Activated T-helper 17 cell treated with anti-CD3 and anti-CD28 coated beads, Interleukin-2, amount 50 U/mL, for 72 hours (primary cell): Measurements from ENCODE around the gene ACTG2. TPM values are rescaled to one million over a fixed set of nuclear protein-coding genes. Genes with fewer than 3 reads are reported as not detected.

Experiments used
- total RNA-seq, 2 donors: library from RNA; stranded (reverse); gene quantifications; one replicate each; pipeline ENCODE4 v1.2.3, GENCODE V29; 2022

The ACTG2 gene
- total RNA-seq, 2 donors from 2014 or later: not detected

Other genes with a start within 250 kb of the ACTG2 start
- 10 to 100 TPM; 25.8 to 37.5 TPM for gene TPRKB, start 155.7 kb upstream of the ACTG2 start, total RNA-seq
- gene DUSP11, start 112.9 kb upstream of the ACTG2 start, total RNA-seq: 10 to 100 TPM; 36.7 to 41.0 TPM
- gene C2orf78, start 108.8 kb upstream of the ACTG2 start, total RNA-seq: under 1 TPM in 1 of 2 donors, not detected in 1; 0.08 TPM
- gene STAMBP, start 64.0 kb upstream of the ACTG2 start, total RNA-seq: 100 to 1,000 TPM in 1 of 2 donors, 10 to 100 TPM in 1; 59.5 to 152 TPM
- gene DGUOK, start 33.9 kb downstream of the ACTG2 start, total RNA-seq: 10 to 100 TPM; 66.7 to 87.8 TPM
- gene TET3, start 91.9 kb downstream of the ACTG2 start, total RNA-seq: 10 to 100 TPM; 15.1 to 42.6 TPM